GM19238 (cell line): Measurements from ENCODE around the gene DDX41.
"Not testable (repeated sequence)": the region's sequence is repeated elsewhere in the genome, so short reads cannot be mapped to it uniquely, and the experiment has no call there.

Experiments
- DNase-seq: peaks from one replicate; pipeline ENCODE4 v3.0.0; 2011; ENCODE audit warnings: low spot score; ENCODE audit not compliant: insufficient read length

The DDX41 gene

DNA sequence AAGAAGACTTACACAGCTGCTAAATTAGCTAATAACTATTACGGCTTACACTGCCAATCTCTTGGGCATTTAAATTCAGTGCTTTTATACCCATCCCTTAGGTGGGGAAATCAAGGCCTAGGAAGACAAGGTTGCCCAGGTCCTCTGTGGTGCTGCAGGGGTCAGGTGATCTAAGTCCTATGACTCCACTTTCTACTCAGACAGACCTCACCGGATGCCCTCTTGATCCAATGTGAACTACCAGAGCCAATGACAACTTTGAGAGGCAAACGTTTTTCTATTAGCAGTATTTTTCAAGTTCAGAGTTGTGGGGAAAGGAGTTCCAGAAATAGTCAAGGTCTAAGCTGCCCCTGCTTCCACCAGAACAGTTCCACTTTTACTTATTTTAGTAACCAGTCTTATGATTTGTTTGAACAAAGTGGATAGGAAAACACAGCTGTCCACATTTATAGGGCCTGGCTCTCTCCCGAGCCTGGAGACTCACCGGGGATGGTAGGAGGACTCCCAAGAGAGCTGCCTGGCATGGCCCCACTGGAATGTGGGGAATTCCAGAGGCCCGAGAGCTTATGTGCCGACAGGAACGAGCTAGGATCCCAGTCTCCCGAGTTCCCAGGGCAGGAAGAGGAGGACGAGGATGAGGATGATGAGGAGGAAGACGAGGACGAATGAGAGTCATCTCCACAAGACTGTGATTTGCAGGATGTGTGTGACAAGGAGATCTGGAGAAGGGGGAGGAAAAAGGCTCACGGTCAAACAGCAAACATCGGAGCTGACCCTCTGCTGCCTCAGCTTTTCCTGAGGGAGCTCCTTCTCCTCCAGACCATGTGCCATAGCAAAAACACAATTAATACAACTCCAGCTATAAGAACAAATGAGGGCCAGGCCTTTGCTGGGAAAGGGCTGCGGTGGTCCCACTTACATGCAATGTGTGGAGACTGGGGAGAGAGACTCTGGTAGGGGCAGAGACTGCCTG, 20.9 kb upstream of the DDX41 start:
- DNase-seq, result no peak

- no peak for DNase-seq
Measured at GRCh38 chr5:177536386-177536785, 19.6 kb upstream of the DDX41 start.

DNA sequence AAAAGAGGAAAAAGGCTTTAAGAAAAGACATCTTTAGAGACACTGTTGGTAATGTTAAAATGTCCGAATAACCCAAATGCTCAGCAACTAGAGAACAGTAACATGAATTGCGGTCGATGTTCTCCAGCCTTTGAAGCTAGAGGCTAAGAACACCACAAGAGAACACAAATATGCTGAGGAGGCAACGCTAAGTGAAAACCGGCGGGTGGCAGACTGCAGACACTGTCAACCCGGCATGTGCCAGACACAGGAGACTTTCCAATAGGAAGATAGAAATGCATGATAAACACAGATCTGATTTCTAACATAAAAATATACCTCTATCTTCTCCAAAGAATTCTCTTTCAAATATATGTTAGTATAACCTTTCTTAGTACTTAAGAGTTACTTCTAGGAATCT, 18.4 kb upstream of the DDX41 start:
- DNase-seq, result no peak

GRCh38 chr5:177534433-177534832, 17.7 kb upstream of the DDX41 start:
- not testable (repeated sequence) for DNase-seq

DNA sequence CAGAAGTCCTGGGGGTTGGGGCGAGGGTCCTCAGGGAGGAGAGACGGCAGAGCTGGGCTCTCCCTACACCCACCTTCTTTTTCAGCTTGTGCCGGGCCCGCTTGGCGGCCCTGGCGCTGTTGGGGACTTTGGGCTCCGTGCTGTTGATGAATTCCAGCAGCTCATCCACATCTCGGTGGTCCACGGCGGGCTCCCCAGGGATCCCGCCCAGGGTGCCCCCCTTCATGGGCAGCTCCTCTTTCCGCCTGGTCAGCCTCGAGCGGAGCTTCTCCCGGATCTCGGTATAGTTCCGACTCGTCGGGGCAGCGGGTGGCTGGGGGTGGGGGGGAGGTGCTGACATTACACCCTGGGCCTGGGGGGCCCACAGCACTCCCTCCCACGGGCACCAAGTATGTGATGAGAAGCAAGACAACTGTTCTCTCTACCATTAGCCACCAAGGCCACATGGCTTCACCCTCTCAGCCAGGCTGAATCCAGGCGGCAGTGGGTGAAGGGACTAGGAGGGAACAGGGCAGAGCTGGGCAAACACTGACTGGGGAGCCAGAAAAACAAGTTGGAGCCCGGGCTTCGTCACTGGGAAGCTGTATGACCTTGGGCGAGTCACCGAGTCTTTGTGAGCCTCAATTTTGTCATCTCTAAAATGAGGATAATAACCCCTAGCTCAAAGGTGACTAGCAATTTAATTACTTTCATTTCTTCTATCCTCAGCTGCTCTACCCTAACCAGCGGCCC, 14.6 kb upstream of the DDX41 start:
- DNase-seq, result no peak

DNA sequence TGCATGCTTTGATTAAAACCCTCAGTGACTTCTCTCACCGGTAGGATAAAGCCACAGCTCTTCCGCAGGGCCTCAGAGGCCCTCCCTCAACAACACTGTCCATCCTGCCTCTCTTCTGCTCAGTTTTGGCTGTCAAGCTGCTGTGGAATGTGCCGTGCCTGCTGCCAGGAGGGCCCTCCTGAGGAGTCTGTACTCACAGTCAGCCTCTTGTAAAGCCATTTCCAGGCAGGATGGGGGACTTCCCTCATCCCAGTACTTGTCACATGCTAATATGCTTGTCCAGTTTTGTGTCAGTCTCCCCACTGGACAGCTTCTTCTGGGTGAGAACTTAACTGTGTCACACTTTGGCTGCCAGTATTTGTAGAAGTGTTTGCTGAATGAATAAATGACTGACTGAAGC, 13.9 kb upstream of the DDX41 start:
- no peak for DNase-seq

DNA sequence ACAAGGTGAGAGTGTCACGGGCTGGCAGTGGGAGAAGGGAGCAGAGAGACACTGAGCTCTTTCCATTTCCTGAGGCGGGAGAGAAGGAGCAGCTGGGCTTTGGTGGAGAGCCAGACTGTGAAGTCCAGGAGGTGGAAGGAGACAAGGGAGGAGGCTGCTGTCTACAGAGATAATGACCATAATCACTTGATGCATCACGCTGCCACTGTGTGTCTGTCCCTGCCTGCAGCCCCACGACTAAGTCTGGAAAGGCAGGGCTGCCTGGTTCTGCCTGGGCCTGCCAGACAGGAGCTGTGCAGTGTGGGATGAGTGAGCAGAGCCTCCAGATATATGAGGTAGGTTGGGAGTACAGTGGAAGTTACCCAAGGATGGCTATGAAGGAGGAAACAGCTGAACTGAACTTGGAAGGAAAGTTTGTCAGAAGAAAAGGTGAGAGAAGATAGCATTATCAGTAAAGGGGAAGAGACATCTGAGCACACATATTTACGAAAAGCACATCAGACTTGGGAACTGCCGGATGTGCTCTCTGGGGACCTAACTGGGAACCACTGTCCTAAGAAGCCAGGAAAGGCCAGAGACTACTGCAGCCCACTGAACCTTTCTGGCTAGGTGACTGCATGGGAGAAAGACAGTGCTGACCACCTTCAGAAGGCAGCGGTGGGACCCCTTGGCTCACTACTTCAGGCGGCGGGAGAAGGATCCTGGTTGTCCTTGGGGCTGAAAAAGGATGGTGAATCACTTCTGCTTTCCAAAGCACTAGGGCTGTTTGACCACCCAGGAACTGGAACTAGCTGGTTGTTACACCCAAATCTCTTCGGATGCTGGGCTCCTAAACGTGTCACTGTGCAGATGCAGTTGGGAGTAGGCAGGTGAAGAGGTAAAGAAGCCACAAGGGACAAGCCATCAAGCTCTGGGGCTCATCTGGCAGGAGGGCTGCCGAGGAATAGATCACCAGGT, 12.8 kb upstream of the DDX41 start:
- DNase-seq, result no peak

- DNase-seq, result no peak
Measured at GRCh38 chr5:177528631-177529030, 11.9 kb upstream of the DDX41 start.

GRCh38 chr5:177527595-177527994, 10.8 kb upstream of the DDX41 start:
- DNase-seq, result no peak

DNA sequence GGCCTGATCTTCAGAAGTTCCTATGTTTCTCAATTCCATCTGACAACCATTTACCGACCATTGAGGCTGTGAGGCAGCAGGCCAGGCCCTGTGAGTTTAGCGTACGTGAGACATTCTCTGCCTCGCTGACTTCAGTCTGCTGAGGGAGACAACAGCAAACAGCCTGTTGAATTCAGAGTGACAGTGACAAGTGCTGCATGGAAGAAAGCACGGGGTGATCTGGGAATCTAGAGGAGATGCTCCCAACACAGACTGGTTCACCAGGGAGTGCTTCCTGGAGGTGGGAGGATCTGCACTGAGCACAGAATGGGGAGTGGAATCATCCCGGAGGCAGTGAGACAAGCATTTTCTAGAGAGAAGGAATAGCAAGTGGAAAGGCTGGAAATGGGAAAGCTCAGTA, 10.0 kb upstream of the DDX41 start:
- no peak for DNase-seq

- no peak for DNase-seq
Measured at GRCh38 chr5:177526191-177526590, 9.4 kb upstream of the DDX41 start.

DNA sequence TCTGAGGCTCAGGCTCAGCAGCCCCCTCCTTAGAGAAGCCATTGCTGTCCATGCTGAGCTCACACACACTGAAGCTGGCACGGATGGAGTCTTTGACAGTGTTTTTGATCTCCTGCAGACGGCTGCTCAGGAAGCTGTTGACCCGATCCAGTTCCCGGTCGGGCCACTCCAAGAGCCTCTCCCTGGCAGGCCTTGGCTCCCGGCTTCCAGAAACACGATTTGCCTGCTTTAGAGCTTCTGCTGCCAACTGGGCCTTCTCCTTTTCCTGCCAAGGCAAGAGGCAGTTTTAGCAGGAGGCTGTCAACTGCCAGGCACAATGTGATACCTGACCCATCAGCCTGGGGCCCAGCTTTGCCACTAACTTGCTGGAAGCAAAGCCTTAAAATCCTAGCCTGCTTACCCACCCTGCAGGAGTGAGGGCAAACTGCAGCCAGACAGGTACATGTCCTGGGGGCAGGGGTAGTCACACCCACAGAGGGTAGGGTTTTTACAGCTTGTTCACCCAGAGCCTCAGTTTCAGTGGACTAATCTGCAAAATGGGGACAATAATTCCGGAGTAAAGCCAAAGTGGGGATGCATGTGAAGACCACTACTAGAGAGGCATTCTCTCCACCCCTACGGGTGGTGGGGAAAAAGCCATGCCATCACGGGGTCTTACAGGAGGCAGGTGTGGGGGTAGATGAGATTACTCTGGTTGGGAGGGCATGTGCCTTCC, 8.3 kb upstream of the DDX41 start:
- no peak for DNase-seq

GRCh38 chr5:177524539-177524900, 7.8 kb upstream of the DDX41 start:
- no peak for DNase-seq

DNA sequence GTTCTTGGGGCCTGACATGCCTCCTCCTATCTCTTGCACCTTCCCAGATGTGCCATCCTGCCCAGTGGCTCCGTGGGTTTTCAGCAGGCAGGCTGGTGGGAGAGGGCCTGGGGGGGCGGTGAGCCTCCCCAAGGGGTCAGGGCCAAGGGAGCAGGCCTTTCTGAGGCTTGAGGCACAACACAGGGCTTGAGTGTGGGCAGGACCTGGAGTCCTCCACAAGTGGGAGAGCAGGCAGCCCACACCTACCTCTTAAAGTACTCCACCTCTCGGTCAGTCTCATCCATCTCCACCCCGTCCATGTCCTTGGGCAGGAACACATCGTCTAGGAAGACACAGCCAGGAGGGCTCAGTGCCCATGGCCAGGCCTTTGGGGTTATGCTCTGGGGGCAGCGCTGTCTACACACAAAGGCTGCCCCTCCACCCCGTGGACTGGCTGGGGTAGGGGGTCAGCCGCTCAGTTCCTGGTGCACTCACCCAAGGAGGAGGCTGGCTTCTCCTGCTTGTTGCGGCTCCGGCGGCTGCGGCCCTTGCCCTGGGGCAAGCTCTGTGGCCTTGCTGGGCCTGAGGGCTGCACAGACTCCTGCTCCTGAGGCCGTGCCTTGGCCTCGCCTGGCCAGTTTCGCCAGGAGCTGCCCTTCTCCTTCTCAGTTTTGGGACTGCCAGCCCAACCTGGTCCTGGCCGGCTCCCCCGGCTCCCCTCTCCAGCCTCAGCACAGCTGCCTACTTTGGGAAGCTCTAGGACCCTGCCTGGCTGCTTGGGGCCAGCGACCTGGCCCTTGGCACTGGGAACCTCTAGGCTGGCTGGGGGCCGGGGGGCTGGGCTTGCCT, 7.2 kb upstream of the DDX41 start:
- no peak for DNase-seq

GRCh38 chr5:177520916-177521513, 4.3 kb upstream of the DDX41 start:
- DNase-seq, result no peak

- no peak for DNase-seq
Measured at GRCh38 chr5:177520271-177520670, 3.5 kb upstream of the DDX41 start.

- DNase-seq, result no peak
Measured at GRCh38 chr5:177519463-177520235, 2.9 kb upstream of the DDX41 start.

- no peak for DNase-seq
Measured at GRCh38 chr5:177515580-177515979, 1.2 kb downstream of the DDX41 start.

DNA sequence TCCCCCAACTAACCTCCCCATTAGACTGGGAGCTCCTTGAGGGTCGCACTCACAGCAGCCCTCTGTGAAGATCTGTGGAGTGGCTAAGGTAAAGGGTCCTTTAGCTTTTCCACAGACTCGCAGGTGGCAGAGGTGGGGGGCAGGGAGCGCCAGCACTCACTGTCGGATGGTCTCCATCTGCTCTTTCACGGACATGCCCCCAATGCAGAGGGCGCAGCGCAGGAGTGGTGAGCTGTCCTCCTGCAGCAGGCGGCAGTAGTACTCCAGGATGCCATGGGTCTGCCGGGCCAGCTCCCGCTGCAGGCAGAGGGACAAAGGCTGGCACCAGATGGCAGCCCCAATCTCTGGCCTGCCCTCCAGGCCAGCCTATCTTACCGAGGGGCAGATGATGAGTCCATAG, 2.2 kb downstream of the DDX41 start:
- DNase-seq, result no peak
